ENCODE data around the gene ARF1.

GRCh38 chr1:228033376-228033775, 49.1 kb upstream of the ARF1 start:
- no peak for TF ChIP-seq CTCF (IDR thresholded peaks at IDR 0.05)
- TF ChIP-seq POLR2AphosphoS5 (IDR thresholded peaks at IDR 0.05), result no peak
